ENCODE results near the gene LYPLAL1. TPM values are rescaled to one million over a fixed set of nuclear protein-coding genes. Genes with fewer than 3 reads are reported as not detected.

Gene LYPLAL1
- polyA plus RNA-seq, 1 donor (not counting 4 experiments of a cell fraction or from before 2014, with no cell fraction given) = 41.1 TPM

GRCh38 chr1:219128957-219129356 is 44.7 kb upstream of the LYPLAL1 start:
- no peak for FAIRE-seq
- Histone ChIP-seq H3K9ac (ENCODE audit: control insufficient read depth, extremely low read depth, insufficient read depth, low read length) (no peak overlapping the region), H3K4me1 (ENCODE audit: control insufficient read depth, extremely low read depth, insufficient read depth, low read length) (no peaks in the 10 kb centered on the region), H3K79me2 (ENCODE audit: control insufficient read depth, insufficient read depth, low read length) (no peaks in the 10 kb centered on the region), H3K36me3 (ENCODE audit: control insufficient read depth in 2 of 2, extremely low read depth in 1 of 2, insufficient read depth in 2 of 2, low read length in 2 of 2) (no peaks in the 10 kb centered on the region), H3K9me1 (ENCODE audit: control insufficient read depth, extremely low read depth, insufficient read depth, low read length) (no peaks in the 10 kb centered on the region), H4K20me1 (ENCODE audit: control insufficient read depth, extremely low read depth, insufficient read depth, low read length) (no peaks in the 10 kb centered on the region), H3K27ac (ENCODE audit: control insufficient read depth, insufficient read depth, low read length) (no peak overlapping the region), H3K4me3 (ENCODE audit: control insufficient read depth in 2 of 3, extremely low read depth in 1 of 3, insufficient read depth in 2 of 3, low read depth in 1 of 3, low read length in 3 of 3) (no peak overlapping the region), H3K4me2 (ENCODE audit: control insufficient read depth, extremely low read depth, insufficient read depth, low read depth, low read length) (no peak overlapping the region), H2AFZ (ENCODE audit: control insufficient read depth, low read length) (no peak overlapping the region), H3K9me3 (ENCODE audit: control insufficient read depth, low read depth, low read length) (no peaks in the 10 kb centered on the region), H3K27me3 (ENCODE audit: control insufficient read depth, extremely low read depth, insufficient read depth, low read length) (no peaks in the 10 kb centered on the region)
- TF ChIP-seq EZH2 (IDR thresholded peaks at IDR 0.05; ENCODE audit: low read length) = no peak
- TF ChIP-seq, protein P1, sequence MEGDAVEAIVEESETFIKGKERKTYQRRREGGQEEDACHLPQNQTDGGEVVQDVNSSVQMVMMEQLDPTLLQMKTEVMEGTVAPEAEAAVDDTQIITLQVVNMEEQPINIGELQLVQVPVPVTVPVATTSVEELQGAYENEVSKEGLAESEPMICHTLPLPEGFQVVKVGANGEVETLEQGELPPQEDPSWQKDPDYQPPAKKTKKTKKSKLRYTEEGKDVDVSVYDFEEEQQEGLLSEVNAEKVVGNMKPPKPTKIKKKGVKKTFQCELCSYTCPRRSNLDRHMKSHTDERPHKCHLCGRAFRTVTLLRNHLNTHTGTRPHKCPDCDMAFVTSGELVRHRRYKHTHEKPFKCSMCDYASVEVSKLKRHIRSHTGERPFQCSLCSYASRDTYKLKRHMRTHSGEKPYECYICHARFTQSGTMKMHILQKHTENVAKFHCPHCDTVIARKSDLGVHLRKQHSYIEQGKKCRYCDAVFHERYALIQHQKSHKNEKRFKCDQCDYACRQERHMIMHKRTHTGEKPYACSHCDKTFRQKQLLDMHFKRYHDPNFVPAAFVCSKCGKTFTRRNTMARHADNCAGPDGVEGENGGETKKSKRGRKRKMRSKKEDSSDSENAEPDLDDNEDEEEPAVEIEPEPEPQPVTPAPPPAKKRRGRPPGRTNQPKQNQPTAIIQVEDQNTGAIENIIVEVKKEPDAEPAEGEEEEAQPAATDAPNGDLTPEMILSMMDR (optimal IDR thresholded peaks at IDR 0.05 in 1 of 3, IDR thresholded peaks at IDR 0.05 in 1 of 3, conservative IDR thresholded peaks at IDR 0.05 in 1 of 3; ENCODE audit: extremely low read depth in 1 of 3, insufficient read depth in 2 of 3, low read length in 3 of 3) = no peak
- dilution Hi-C loops (cut with MboI; ENCODE audit: extremely low pct_ligation_motif_present, low sequenced_read_pairs) = no loop called here
- no peak for DNase-seq (ENCODE audit: low read depth, low spot score)

- Histone ChIP-seq H3K36me3 (ENCODE audit: control insufficient read depth in 2 of 2, extremely low read depth in 1 of 2, insufficient read depth in 2 of 2, low read length in 2 of 2) (no peaks in the 10 kb centered on the region), H3K27ac (ENCODE audit: control insufficient read depth, insufficient read depth, low read length) (no peak overlapping the region), H3K9me1 (ENCODE audit: control insufficient read depth, extremely low read depth, insufficient read depth, low read length) (no peaks in the 10 kb centered on the region), H3K79me2 (ENCODE audit: control insufficient read depth, insufficient read depth, low read length) (no peaks in the 10 kb centered on the region), H3K4me2 (ENCODE audit: control insufficient read depth, extremely low read depth, insufficient read depth, low read depth, low read length) (no peak overlapping the region), H2AFZ (ENCODE audit: control insufficient read depth, low read length) (no peak overlapping the region), H3K4me3 (ENCODE audit: control insufficient read depth in 2 of 3, extremely low read depth in 1 of 3, insufficient read depth in 2 of 3, low read depth in 1 of 3, low read length in 3 of 3) (no peak overlapping the region), H3K27me3 (ENCODE audit: control insufficient read depth, extremely low read depth, insufficient read depth, low read length) (no peaks in the 10 kb centered on the region), H3K9ac (ENCODE audit: control insufficient read depth, extremely low read depth, insufficient read depth, low read length) (no peak overlapping the region), H3K9me3 (ENCODE audit: control insufficient read depth, low read depth, low read length) (no peaks in the 10 kb centered on the region), H3K4me1 (ENCODE audit: control insufficient read depth, extremely low read depth, insufficient read depth, low read length) (no peaks in the 10 kb centered on the region), H4K20me1 (ENCODE audit: control insufficient read depth, extremely low read depth, insufficient read depth, low read length) (no peaks in the 10 kb centered on the region)
- FAIRE-seq = no peak
- TF ChIP-seq EZH2 (IDR thresholded peaks at IDR 0.05; ENCODE audit: low read length) = no peak
- TF ChIP-seq, protein P1 (optimal IDR thresholded peaks at IDR 0.05 in 1 of 3, IDR thresholded peaks at IDR 0.05 in 1 of 3, conservative IDR thresholded peaks at IDR 0.05 in 1 of 3; ENCODE audit: extremely low read depth in 1 of 3, insufficient read depth in 2 of 3, low read length in 3 of 3) = no peak
- DNase-seq (ENCODE audit: low read depth, low spot score) = no peak
- dilution Hi-C loops (cut with MboI; ENCODE audit: extremely low pct_ligation_motif_present, low sequenced_read_pairs) = no loop called here
These were observed 43.2 kb upstream of the LYPLAL1 start for GRCh38 chr1:219130366-219130935.
